ENCODE results near the gene GIPC3.

DNA sequence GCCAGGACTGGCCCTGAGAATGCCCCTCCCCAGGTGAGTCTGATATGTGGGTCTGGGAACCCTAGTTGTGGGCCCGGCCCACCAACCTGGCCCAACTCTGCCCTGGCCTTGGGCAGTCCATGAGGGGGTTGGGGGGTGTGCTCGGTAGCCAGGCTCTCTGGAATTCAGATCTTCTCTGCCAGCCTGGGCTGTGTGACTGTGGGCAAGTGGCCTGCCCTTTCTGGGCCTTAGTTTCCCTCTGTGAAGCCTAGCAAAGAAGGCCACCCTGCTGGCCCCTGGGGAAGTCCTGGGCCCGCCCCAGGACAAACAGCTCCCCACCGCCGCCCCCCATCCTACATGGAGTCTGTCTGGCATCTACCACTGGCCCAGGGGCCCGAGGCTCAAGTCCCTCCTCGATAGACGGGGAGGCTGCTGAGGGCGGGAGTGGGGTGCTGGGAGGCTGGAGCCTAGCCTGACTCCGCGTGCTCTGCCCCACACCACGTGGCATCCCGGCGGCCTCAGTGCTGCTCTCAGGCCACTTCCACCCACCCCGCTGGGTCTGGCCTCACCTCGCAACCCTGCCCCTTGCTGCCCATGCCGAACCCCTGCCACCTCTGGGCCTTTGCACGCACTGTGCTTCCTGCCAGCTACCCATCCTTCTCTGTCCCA lies 29.7 kb downstream of the GIPC3 start:
- TF ChIP-seq POLR2A (IDR thresholded peaks at IDR 0.05; ENCODE audit: low read depth, low read length) (no peak), POLR2AphosphoS5 (IDR thresholded peaks at IDR 0.05; ENCODE audit: low read depth, low read length) (no peak), TAF1 (IDR thresholded peaks at IDR 0.05; ENCODE audit: low read depth, low read length) (no peak), SPI1 (IDR thresholded peaks at IDR 0.05; ENCODE audit: low read depth, low read length) (no peak), POU2F2 (IDR thresholded peaks at IDR 0.05; ENCODE audit: low read depth, low read length) (no peak), PAX5 (IDR thresholded peaks at IDR 0.05; ENCODE audit: insufficient read depth, low read length, severe bottlenecking) (no peak)
